NCI-H1417 treated with DMSO at 0.1 percent for 48 hours (cell line): ENCODE results near the gene TBL1X.
"Not testable (repeated sequence)": the region's sequence is repeated elsewhere in the genome, so short reads cannot be mapped to it uniquely, and the experiment has no call there.

Experiments
- DNase-seq: peaks from one replicate; lab custom pipeline; 2025; lab: John Stamatoyannopoulos, UW

Gene TBL1X

DNA sequence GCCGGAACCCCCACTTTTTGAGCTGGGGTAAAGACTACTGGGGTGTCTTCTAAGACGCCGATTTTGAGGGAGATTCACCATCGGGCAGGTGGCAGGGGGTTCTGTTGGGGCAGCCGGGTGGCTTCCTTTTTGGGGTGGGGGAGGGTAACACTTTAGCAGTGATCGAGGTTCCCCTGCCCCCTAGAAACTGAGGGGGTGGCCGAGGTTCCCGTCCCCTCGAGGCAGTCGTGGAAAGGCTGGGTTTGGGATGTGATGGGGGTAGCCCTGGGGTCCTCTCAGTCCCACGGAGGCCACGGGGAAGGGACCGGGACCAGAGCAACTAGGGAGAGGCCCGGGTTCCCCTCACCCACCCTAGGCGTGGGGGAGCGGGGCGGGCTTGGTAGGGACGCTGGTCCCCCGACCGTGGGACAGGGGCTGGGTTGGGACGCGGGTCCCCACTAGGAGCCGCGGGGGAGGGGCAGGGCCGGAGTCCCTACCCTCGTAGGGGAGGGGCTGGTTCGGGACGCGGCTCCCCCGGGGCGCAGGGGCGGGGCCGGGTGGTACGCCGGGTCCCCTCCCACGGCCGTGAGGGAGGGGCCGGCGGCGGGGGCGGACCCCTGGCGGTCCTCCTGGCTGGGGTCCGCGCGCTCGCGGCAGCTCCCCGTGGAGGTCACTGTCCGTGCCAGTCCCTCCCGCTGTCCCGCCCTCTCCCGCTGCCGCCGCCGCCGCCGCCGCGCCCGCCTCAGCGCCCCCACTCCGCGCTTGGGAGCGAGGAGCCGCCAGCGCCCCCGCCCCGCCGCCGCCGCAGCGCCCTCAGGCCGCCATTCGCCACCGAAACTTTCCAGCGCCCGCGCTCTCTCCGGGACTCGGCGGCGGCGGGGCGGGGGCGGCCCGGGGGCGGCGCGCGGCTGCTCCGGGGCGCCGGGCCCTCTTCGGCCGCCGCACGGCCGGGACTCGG, at the start of gene TBL1X:
Gene TBL1X (plus strand): TSS at position 624 of the 937 bp plus-strand sequence. CDS start 188,529 bp downstream, outside the sequence.
- DNase-seq: no peak

GRCh38 chrX:9416562-9417348, 48.1 kb upstream of the TBL1X start:
- DNase-seq: no peak

DNA sequence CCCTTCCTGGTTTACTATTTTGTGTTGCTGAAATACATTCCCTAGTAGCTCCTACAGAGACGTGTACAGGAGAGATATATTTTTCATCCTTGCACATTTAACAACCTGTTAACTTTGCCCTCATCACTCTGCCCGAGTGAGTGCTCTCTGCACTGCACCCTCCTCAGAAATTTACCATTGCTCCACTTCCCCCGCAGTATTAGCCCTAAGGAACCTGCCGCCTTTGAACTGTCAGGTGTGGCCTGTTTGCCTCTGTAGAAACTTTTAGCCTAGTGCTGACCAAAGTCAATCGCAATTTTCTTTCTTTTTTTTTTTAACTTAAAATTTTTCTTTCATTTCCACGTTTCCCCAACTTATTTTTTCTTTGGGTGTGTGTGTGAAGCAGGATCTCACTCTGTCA, 46.6 kb upstream of the TBL1X start:
- DNase-seq: no peak

DNA sequence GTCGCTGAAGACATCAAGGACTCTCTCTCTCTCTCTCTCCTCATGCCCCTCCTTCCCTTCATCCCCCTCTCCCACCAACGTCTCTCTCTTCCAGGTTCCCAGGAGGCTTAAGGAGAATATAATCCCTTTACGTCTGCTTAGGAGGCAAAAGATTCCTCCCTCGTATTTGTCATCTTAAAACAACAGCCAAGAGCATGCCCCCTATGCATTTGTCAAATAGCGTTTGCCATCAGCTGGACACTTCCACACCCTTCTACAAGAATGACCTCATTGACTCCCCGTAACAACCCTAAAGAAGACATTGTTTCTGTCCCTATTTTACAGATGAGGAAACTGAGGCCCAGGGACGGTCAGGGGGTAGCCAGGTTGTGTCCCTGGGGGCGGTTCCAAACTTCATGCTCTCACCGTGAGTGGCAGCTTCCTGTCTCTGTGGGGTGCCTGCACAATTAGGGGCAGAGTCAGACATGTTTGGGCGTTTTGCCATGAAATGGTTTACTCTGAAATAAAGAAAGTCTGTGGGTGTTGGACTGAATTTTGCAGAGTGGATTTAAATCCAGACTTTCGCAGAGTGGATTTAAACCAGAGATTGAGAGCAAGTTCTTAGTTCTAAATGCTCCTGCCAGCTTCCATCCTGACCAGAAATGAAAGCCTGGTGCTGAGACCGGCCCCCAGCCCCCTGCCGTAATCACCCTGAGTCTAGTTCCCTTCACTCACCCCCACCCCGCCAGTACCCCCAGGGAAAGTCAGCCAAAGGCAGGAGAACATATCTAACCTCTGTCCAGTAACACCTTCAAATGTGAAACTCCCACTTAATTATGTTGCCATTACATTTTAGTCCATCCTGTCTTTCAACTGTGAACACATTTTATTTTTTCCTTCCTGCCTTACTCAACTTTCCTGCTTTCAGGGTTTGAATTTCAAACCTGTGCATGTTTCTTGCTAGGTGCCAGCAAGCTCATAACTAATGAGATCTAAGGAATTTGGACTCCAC, 44.3 kb upstream of the TBL1X start:
- no peak for DNase-seq

DNA sequence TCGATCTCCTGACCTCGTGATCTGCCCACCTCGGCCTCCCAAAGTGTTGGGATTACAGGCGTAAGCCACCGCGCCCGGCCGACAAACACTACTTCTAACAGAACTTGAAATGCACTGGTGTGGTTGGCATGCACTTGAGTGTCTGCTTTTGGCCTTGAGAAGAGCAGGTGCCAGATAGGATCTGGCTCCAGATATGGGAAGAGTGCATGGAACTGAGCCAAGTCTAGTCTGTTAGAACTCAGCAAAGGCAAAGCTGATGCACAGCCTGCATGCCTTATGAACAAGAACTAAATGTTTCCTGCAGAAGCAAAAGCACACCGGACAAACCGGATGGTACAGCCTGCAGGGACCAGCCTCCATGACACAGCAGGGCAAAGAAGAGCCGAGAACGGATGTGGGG, 35.1 kb upstream of the TBL1X start:
- DNase-seq: no peak

DNA sequence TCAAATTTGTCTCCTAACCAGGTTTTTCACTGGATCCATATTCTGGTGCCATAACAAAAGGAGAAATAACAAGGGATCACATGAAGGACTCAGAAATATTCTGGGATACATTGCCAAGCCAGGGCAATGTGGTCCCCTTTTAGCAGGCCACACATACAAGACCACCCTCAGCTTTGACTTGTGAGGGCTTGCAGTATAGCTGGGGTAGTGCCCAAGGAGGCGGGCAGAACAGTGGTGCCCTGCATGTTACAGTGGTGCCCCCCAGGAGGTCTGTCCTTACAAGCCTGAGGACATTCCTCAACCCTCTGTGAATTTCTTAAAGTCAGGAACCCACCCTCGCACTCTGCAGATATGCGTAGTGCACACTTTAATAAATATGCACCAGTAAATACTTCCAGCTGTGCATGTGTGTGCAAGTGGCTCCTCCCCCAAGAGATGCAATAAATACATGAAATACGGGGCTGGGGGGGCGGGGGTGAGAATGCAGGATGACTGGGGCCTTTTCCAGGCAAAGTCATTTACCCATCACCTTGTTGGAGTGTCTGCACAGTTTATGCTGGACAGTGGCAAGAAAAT, 34.4 kb upstream of the TBL1X start:
- DNase-seq: no peak

DNA sequence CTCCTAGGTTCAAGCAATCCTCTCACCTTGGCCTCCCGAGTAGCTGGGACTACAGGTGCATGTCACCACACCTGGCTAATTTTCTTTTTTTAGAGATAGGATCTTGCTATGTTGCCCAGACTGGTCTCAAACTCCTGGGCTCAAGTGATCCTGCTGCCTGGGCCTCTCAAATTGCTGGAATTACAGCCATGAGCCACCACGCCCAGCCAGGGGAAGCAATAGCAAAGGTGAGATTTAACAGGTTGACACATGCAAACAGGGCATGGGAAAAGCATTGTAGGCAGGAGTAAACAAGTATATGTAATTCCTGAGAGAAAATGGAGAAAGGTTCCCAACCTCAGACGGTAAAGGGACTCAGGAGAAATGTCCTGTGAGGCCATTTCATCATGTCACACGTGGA, 33.6 kb upstream of the TBL1X start:
- DNase-seq: no peak

DNA sequence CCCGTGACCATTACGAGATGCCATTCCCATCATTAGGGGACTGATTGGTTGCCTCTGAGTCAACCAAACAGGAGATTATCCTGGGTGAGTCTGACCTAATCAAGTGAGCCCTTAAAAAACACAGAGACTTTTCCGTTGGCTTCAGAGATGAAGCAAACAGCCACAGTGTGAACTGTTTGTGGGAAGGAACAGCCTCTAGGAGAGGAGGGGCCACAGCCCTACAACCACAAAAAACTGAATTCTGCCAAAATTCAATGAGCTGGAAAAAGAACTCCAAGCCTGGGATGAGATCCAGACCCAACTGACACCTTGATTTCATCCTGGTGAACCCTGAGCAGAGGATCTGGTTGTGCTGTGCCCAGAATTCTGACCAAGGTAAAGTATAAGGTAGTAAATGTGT, 31.3 kb upstream of the TBL1X start:
- no peak for DNase-seq

- DNase-seq: no peak
Measured at GRCh38 chrX:9434051-9434550, 30.8 kb upstream of the TBL1X start.

- DNase-seq: not testable (repeated sequence)
Measured at GRCh38 chrX:9435086-9435485, 29.8 kb upstream of the TBL1X start.

DNA sequence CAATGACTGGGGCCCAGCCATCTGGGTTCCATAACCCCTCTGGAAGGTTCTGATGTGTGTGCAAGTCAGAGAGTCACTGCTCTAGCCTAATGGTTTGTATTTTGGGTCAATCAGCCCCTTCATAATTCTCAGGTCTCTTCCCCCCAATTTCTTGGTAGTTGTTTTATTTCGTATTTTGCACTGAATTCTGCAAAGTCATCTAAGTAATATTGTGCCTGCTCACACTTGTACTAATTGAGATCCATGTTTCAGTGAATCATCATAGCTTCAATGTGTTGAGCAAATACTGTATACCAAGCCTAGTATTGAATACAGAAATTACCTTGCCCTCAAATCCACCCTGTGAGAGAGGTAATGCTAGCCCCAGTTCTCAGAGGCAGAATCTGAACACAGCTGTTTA, 28.0 kb upstream of the TBL1X start:
- DNase-seq: no peak

GRCh38 chrX:9438933-9439494, 25.8 kb upstream of the TBL1X start:
- no peak for DNase-seq

DNA sequence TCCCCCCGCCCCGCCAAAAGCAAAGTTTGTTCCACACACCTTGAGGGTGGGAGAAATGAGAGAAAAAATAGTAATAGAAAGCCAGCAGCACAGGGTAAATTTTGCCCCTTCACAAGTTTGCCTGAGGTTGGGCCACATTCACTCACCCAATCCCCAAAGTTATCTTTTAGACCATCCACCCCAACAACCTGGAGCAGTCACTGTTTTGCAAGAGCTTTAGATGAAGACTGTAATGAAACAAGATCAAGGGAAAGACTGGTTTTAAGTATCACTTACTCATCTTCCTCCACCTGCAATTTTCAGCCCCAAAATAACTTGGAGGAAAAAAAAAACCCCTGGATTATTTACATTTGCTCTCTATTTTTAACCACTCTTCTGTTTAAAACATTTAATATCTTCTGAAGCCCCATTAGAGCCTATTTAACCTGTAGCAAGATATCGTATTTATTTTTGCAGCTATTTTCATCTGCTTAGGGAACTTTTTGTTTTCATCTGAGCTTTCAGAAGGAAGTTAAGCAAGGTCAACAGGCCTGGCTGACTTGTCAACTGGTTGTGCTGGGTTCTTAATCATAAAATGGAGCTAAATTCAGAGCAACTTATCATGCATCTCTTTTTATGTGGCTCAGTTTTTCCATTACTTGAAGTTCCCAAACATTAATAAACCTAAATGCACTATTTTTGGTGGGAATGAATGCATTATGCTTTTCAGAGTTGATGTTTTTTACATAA, 24.6 kb upstream of the TBL1X start:
- DNase-seq: no peak

DNA sequence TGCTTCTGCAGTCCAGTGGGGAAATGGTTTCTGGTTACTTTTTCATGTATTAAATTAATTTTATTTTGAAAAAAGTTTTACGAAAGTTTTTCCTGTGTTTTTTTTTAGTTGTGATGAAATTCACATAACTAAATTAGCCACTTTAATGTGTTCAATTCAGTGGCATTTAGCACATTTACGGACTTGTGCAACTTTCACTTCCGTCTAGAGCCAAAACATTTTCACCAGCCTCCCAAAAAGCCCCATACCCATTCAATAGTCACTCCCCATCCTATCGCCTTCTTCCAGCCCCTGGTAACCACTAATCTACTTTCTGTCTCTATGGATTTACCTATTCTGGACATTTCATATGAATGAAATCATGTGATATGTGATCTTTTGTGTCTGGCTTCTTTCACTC, 22.8 kb upstream of the TBL1X start:
- DNase-seq: no peak

GRCh38 chrX:9443327-9443726, 21.5 kb upstream of the TBL1X start:
- no peak for DNase-seq

DNA sequence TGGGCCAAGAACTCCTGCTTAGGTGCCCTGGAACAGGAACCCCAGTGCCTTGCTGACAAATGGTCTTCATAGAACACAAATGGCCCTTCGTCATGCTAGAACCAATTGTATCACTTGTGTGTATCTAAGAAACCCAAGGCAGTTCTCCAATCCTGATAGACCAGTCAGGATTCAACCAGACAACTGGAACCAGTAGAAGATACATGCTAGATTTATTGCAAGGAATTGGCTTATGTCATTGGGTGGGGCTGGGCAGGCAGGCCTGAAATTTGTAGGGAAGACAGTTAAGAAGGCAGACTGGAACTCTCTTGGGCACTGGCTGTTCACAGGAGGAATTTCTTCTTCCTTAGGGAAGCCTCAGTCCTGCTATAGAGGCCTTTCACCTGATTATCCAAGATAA, 17.0 kb upstream of the TBL1X start:
- no peak for DNase-seq

GRCh38 chrX:9456250-9457074, 8.4 kb upstream of the TBL1X start:
- DNase-seq: no peak

DNA sequence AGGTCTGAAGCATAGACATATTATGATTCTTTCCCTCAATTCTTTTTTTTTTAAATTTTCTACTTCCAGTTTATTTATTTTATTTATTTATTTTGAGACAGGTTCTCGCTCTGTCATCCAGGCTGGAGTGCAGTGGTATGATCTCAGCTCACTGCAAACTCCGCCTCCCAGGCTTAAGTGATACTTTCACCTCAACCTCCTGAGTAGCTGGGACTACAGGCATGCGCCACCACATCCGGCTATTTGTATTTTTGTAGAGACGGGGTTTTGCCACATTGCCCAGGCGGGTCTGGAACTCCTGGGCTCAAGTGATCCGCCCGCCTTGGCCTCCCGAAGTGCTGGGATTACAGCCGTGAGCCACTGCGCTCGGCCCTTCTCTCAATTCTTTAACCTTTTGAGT, 6.8 kb upstream of the TBL1X start:
- not testable (repeated sequence) for DNase-seq

DNA sequence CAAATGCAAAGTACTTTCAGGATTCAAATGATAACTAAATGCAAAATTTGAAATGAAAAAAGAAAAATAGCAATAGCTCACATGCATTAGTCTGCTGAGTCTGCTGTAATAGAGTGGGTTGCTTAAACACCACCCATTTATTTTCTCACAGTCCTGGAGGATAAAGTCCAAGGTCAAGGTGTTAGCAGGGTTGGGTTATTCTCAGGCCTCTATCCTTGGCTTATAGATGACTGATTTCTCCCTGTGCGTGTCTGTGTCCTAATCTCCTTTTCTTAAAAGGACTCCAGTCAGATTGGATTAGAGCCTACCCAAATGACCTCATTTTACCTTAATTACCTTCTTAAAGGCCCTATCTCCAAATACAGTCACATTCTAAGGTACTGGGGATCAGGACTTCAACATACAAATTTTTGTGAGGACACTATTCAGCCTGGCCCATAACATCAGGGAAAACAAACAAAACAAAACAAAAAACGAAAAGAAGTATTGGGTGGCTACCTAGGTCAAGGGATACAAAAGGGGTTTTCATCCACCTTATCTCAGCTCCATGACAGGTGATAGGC, 6.3 kb upstream of the TBL1X start:
- no peak for DNase-seq
